ENCODE data around the gene IGF1R.
A peak's percentile ranks its signal among the peaks of the same experiment; 100 is the strongest.

IGF1R gene

DNA sequence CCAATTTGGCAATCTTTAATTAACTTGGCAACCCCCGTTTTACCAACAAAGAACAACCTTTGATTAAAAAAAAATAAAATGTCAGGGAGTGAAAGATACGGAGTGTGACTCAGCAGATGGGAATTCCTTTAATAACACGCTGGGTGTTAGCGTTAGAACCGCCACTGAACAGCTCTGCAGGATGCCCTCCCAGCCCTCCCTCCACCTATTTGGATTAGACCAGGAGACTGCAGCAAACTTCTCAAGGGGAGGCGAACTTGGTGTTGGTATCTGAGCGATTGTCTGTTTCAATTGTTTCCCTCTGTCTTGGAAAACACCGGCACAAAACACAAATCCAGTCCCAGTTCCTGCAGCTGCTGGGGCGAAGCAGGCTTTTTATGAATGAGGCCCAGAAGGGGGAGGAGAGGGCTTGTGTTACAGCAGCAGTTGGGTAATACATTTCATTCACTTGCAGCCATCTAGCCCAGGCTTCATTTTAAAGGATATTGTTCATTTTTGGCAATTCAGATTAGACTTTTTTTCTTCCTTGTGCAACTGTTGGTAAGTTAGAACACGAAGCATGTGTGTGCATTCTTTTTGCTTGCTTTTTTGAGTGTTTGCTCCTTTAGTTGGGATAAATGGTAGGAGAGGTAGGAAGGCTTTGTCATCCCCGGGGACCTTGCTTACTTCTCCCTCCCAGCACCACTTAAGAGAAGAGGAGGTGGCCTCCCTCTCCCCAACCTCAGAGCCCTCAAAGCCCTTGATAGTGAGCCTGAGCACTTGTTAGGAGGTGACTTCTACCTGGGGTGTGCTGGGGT is 152.3 kb downstream of the IGF1R start:
- DNase-seq, result peak; percentile 84

DNA sequence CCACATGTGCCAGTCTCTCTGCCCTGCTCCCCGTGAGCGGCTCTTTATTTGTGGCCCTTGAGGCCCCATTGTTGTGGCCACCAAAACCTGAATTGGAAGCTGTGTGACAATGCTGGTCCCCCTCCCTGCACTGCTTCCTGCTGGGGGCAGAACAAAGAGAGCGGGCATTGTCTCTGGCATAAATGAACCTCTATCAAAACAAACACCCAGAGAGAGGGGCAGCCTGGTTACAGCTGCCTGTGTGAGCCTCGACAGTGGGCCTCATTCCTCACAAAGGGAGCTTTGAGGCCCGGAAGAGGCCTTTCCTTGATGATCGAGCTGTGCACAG is 152.9 kb downstream of the IGF1R start:
- no peak for DNase-seq

DNA sequence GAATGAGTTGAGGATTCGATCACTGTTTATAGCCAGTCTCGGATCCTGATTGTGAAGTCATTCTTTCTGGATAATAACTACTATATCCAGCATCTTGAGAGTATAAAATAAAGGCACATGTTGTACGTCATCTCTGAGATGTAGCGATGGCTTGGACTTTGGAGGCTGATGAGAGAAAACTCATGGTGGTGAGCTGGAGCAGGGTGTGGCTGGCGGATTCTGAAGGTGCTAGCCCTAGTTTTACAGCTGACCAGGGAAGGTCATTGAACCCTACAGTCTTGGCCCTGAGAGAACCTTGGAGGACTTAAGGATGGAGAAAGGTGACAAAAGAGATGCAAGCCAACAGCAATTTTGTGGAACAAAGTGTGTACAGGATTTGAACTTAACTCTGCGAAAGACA is 153.8 kb downstream of the IGF1R start:
- DNase-seq, result no peak

DNA sequence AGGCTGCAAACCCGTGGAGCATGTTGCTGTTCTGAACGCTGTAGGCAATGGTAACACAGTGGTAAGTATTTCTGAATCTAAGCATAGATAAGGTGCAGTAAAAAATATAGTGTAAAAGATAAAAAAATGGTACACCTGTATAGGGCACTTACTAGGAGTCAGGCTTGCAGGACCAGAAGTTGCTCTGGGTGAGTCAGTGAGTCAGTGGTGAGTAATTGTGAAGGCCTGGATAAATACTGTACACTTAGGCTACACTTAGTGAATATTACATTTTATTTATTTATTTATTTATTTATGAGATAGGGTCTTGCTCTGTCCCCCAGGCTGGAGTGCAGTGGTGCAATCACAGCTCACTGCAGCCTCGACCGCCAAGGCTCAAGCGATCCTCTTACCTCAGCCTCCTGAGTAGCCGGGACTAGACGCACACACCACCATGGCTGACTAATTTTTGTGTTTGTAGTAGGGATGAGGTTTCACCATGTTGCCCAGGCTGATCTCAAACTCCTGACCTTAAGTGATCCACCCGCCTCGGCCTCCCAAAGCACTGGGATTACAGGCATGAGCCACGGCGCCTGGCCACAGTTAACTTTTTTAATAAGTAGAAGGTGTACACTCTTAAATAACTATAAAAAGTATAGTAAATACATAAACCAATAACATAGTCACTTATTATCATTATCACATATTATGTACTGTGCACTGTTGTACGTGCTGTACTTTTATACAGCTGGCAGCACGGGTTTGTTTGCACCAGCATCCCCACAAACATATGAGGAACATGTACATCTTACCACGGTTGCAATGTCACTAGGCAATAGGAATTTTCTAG is 155.1 kb downstream of the IGF1R start:
- peak; percentile 58 for DNase-seq

DNA sequence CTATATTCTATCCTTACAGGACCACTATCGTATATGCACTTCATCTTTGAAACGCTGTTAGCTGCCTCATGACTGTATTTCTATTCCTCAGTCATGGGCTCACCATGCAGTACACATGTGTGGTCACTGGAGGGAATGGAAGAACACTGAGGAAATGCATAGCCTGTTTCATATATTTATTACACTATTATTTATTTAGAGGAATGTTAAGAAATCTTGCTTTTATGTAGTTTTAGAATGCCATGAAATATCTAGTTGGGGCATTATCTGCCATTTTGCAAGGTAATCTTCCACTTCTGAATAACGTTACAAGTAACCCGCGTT is 155.7 kb downstream of the IGF1R start:
- no peak for DNase-seq

DNA sequence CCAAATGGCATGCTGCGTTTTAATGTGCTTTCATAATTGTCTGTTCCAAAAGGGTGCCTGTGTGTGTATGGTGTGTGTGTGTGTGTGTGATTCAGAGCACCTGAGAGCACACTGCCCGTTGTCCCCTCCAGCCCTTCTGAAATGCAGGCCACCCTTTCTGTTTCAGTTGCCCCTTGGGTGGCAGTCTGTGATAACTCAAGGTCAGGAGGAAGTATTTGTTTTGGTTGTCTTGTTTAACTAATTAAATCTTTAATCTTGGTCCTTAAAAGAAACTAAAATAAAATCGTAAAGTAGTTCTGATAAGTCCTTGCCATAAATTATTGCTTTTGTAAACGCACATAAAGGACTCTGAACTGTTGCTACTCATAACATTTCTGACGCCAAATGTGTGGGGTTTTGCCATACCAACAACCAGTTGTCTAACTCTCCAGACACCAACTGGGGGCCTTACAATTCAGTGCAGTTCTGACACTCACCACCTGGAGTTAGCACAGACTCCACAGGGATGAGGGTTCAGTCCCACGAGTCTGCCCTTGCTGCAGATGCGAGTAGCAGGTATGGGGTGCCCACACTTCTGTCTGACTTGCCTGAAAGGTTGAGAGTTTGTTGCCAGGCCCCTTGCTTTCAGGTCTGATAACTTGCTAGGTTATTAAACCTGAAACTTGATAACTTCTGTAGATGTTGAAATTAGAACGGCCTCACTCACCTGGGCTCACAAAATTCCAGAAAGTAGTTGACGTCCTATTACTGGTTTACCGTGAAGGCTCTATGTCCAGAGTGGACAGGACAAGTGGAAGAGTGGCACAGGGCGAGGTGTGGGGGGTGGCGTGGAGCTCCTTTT is 157.3 kb downstream of the IGF1R start:
- DNase-seq, result no peak

DNA sequence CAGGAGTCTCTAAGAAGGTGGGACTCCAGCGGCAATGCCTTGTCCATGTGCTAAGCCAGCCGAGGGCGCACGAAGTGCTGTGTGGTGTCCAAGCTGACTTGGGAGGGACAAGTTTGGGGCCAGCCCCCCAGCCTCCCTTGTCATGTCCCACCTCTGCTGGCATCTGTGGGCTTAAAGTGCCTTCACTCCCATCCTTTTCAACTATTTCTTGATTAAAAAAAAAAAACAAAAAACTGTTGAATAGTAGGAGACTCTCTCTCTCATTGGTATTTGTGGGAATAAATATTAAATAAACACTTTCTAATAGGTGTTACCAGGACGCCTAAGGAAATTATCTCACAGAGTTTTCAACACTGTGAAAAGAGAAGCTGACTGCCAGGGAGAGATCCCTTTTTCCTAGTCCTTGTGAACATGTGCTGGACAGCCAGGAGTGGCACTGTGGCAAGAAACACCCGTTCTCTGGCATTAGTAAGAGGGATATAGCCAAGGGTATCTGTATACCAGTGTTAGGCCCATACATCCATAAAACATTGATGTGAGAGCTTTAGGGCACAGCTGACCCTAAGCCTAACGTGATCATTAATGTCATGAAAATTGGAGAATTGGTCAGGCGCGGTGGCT is 158.0 kb downstream of the IGF1R start:
- DNase-seq, result no peak

DNA sequence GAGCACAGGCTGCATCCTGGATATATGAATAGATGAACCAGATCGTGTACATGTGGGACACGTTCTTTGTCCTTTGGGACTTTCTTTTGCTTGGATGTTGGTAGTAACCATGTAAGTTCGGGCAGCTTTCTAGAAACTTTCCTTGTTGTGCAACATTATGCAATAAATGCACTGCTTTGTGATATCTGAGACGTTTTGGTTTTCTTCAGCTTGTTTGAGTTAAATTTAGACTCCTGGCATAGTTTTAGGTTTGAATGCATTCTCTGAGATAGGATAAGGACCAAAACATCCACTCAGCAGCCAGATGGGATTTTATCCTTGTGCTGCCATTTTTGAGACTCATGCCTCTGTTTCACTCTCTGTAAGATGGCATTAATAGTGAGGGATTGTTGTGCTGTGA is 158.9 kb downstream of the IGF1R start:
- peak; percentile 86 for DNase-seq

DNA sequence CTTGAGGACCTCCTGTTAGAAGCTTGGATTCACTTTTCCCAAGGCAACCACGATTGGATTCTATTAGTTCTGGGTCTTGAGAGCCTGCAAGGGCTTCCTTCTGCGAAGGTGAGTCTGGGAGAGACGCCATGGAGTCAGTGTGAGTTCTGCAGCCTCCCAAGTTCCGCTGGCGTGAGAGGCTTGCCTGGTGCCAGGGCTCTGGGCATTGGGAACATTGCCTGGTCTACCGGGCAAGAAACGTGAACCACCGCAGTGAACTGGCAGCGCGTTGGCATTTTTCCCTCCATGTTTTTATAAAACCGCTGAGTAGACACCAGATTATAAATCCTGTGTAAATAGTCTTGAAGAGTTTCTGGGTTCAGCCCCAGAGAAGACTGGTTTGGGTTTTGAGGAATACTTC is 160.9 kb downstream of the IGF1R start:
- DNase-seq, result no peak

DNA sequence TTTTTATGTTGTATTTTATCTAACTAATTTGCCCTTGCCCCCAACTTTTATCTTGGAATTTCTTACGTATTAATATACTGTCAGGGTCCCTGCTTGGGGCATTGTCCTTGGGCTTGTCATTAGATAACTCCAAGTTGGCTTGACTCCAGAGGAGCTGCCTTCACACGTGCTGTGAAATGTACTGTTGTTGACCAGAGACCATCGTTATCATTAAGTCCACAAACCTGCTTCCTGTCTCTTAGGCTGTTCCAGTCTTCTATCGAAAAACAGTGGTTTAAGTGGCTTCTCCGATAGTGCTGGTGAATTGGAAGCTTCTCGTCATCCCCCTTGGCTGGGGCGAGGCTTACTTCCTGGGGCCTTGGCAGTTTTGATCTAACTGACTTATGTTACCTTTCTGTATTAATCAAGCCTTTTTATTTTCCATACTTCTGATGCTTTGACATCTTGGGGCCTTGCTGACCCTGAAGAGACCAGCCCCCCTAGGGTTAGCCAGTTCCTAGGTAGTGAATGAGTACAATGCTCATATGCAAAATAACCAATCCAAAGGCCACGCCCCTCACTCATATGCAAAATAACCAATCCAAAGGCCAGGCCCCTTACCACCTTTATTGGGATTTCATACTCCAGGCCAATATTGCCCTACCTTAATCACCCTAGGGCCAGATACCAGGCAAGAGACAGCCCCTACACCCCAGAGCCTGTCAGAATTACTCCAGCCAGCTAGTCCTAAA is 164.5 kb downstream of the IGF1R start:
- DNase-seq, result no peak

DNA sequence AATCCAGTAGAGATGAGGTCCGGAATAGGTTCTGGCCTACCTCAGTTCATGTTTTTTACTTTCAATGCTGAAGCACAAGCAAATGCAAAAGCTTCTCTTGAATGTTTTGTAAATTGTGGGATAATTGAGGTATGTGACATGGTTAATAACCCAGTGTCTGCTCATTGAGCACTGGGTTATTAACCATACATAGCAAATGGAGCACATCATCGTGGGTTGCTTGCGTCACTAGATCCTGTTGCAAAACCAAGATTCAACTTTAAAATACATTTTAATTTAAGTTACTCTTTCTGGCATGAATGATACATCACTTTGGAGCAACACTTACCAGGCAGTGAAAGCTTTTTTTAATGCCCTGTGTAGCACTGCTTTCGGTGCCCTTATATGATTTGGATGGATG is 165.6 kb downstream of the IGF1R start:
- peak; percentile 35 for DNase-seq

DNA sequence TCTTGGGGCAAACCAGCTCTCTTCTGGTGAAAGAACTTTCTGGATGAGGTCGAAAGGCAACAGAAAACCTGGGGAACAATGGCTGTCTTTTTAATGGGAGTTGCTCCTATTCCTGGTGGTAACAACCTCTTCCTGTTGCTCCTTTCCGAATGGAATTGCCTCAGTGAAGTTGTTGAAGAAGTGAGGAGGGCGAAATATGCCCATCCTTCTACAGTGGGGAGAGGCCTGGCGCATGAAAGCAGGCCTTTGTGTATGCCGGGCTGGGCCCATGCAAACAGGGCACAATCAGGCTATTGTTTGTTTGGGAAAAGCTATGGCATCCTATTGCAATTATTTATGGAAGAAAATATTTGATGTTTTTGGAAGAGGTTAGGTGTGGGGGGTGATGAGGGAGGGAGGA is 166.9 kb downstream of the IGF1R start:
- DNase-seq, result no peak

DNA sequence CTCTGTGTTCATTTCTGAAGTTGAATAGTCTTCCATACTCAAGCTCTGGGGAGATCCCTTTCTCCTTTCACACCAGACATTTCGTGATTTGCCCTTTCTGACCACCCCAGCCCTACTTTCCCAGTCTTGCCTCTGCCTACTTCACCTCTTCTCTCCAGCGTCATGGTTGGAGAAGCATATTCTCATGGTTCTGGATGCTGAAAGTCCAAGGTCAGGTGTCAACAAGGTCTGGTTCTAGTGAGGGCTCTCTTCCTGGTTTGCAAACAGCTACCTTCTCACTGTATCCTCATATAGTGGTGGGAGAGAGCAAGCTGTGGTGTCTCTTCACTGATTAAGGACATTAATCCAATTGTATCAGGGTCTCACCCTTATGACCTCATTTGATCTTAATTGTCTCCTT is 169.4 kb downstream of the IGF1R start:
- DNase-seq, result no peak

DNA sequence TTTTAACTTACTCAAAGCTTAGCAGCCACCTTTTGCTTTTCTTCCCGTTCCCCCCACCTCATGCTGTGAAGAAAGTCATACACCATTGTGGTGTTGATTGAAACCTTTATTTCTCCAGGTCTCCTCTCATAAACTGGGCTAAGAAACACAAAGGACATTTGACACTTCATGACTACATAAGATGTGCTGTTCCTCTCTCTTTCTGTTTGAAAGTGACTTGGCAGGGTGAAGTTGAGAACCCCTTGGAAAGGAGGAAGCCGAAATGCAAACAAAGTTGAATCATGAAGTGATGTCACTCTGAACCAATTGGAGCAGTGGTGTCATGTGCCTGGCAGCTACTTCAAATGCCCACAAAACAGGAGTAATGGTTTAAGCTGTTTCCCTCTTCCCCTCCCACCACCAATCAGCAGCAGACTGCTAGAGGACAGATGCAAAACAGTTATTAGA is 174.7 kb downstream of the IGF1R start:
- DNase-seq, result peak; percentile 83

DNA sequence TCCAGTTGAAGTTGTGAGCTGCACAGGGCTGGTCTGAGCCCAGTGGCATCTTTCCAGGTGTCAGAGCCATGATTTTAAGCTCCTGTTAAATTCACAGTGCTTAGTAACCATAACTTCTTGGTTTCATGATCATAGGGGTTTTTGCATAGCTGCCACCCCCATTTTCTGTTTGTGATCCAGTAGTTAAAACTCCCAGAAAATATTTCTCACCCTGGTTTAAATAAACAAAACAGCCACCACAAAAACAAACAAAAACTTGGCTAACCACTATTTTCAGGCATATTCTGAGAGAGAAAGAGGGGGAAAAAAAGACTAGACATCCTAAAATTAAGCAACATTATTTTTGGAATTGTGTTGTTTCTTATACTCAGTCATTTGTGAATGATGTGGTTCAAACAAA is 175.3 kb downstream of the IGF1R start:
- no peak for DNase-seq

DNA sequence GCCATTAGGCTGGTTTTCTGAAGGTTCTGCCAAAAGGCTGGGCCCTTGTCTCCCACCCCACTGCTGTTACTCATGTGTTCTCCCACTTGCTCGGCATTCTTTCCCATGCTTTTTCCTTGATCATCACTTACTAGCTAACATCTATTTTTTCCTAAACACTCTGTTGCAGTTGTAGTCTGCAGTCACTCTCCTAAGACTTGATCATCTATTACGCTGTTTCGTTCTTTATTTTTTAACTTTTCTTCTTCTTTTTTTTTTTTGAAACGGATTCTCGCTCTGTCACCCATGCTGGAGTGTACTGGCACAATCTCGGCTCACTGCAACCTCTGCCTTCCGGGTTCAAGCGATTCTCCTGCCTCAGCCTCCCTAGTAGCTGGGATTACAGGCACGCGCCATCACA is 176.3 kb downstream of the IGF1R start:
- DNase-seq, result no peak

DNA sequence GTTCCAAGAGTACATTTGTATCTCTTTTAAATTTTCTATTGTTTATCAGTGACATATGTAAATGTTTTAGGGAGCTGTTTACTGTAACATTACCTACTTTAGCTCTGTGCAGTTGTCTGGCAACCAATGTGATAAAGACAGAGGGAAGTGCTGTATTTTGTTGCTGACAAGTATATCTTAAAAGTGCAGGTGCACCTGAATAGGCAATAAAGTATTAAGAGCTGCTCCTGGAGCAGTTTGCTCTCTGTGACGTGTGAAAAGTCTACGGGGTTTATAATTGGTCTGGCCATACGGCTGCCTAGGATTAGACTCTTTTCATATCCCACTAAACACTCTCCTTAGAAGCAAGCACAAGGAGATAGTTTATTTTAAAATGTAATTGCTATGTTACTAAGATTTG is 178.3 kb downstream of the IGF1R start:
- DNase-seq, result no peak

DNA sequence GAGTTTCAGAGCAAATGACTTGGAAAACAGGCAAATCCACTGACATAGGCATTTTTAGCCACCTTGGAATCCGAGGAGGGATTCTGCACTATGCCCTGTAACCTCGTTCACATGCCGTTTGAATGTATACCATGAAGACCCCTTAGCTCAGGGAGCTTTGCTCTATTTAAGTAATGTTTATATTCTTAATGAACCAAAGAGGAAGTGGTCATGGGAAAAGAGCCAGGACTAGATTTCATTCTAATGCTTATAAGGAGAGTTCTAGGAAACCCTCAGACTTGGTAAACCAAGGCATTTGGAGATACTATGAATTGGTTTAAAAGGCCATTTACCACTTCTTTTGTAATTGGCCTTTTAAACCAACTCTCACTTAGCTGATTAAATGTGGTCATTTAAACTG is 178.9 kb downstream of the IGF1R start:
- DNase-seq, result no peak

DNA sequence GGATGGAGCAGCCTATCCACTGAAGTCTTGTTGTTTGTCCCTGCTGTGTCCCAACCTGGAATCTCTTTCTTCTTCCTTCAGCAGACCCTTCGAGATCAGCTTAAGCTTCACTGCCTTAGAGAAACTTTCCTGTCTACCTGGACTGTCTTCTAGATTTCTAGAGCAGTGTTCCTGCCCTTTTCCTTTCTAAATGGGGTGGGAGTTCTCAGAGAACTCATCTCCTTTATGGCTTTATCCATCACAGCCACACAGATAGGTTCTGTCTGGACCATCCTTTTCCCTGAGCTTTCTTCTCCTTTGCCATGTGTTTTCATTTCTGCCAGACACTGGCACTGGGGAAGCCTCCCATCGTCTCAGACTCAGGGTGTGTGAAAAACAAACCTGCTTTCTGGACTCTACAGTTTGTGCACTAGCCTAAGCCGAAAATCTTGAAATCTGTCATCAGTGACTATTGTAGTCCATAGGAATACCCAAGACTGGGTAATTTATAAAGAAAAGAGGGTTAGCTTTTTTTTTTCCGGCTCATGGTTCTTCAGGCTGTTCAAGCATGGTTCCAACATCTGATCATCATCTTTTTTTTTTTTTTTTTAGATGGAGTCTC is 181.8 kb downstream of the IGF1R start:
- DNase-seq, result no peak

DNA sequence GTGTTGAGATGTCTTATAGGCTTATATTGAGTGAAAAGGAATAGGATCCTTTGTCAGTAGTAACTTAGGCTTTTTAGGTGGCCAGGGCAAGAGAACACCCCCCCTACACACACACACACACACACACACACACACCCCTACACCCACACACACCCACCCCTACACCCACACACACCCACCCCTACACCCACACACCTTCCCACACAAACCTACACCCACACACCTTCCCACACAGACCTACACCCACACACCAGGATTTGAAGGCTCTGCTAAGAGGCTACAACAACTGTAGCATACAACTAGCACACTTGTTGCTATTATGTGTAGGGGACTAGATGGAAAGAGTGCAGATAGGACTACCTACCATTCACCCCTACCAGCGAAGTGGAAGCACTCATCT is 186.6 kb downstream of the IGF1R start:
- no peak for DNase-seq

DNA sequence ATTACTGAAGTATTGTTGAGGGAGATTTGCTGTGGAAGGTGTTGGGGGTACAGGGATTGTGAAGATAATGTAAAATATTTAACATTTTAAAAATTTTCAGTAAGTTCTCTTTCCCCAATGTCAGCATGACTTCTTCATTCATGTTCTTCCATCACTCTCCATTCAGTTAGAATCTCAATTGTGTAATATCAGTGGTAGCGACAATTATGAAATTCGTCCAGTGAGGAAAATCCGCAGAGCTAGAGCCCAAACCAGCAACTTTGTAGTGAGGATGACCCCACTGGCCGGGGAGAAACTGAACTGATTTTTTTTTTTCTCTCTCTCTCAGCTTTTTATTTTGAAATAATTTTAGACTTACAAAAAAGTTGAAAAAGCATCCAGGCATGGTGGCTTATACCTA is 187.5 kb downstream of the IGF1R start:
- no peak for DNase-seq
